ENCODE data around the gene ALPK3.

The ALPK3 gene

DNA sequence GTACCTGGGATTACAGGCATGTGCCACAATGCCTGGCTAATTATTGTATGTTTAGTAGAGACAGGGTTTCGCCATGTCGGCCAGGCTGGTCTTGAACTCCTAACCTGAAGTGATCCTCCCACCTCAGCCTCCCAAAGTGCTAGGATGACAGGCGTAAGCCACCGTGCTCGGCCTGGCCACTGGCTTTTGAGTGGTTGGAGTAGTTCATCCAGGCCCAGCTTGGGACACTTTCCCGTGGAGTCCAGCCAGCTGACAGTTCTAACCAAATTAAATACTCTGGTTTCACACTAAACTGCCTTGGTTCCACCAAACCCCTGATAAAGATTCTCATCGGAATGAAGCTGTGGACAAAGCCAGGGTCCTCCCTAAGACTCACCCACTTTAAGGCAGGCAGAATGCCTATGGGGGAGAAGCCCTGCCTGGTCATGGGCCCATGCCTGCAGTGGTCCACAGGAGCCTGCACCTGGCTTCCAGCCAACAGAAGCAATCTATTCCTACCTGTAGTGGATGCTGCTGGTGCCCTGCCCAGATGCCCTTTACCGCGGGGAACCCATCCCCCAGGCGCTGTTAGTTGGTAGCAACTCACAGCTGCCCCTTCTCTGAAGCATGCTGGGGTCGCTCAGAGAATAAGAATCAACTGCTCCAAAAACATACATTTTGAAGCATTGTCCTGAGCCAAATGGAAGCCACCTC is 62.1 kb downstream of the ALPK3 start:
- H3K4me3 ChIP-seq (ENCODE audit: control insufficient read depth, low read depth, low read length): no peak overlapping the region
- no peak for DNase-seq (ENCODE audit: low read depth)
- TF ChIP-seq CTCF (IDR thresholded peaks at IDR 0.05; ENCODE audit: control insufficient read depth, insufficient read depth, low read depth, low read length, missing control alignments): no peak

- DNase-seq (ENCODE audit: low read depth): no peak
- no peak overlapping the region for H3K4me3 ChIP-seq (ENCODE audit: control insufficient read depth, low read depth, low read length)
- no peak for TF ChIP-seq CTCF (IDR thresholded peaks at IDR 0.05; ENCODE audit: control insufficient read depth, insufficient read depth, low read depth, low read length, missing control alignments)
Measured at GRCh38 chr15:84880007-84880406, 62.9 kb downstream of the ALPK3 start.

DNA sequence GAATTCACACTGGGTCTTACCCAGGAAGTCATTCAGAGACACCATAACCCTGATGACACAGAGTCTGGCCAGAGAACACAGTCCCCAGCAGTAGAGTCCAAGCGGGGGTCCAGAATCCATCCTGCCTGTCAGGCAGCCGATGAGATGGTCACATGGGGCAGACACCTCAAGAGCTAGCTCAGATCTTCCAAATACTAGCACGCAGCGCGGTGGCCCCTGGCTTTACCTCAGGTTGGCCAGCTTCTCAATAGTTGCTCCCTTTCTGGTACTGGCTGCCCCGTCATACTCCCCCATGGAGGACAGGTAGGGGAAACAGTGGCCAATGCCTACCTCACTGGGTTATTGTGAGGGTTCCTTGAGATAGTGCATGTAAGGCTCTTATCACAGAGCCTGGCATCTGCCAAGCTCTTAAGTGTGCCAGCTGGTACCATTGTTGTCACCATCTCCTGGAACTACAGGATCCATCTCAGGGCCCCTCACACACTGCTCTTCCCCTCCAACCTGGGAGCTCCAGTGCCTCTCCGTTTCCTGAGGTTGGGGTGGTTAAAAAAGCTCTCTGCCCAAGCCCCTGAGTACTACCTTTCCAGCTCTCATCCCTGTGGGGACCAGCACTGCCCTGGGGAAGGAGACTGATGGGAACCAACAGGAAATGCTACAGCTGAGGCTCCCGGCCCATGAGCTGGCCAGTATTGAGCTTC is 63.8 kb downstream of the ALPK3 start:
- no peak for TF ChIP-seq CTCF (IDR thresholded peaks at IDR 0.05; ENCODE audit: control insufficient read depth, insufficient read depth, low read depth, low read length, missing control alignments)
- no peak overlapping the region for H3K4me3 ChIP-seq (ENCODE audit: control insufficient read depth, low read depth, low read length)
- DNase-seq (ENCODE audit: low read depth): no peak

- DNase-seq (ENCODE audit: low read depth): no peak
- H3K4me3 ChIP-seq (ENCODE audit: control insufficient read depth, low read depth, low read length): no peak overlapping the region
- no peak for TF ChIP-seq CTCF (IDR thresholded peaks at IDR 0.05; ENCODE audit: control insufficient read depth, insufficient read depth, low read depth, low read length, missing control alignments)
Measured at GRCh38 chr15:84881520-84881830, 64.3 kb downstream of the ALPK3 start.

DNA sequence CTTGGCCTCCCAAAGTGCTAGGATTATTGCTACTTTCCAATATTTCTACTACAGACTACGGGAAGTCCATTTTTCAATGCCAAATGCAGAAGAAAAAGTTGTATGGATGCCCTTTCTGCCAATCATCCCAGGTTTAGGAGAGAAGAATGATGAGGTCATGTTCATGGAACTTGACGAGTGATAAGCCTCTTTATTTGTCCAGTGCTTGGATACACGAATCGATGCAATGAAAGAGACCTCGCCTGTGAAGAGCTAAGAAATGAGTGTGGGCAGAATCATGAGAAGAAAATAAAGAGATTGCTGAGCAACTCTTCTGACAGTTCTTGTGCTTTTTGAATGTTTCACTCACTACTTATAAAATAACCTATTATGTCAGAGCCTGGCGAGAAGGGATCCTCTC is 66.3 kb downstream of the ALPK3 start:
- no peak for DNase-seq (ENCODE audit: low read depth)
- TF ChIP-seq CTCF (IDR thresholded peaks at IDR 0.05; ENCODE audit: control insufficient read depth, insufficient read depth, low read depth, low read length, missing control alignments): no peak
- H3K4me3 ChIP-seq (ENCODE audit: control insufficient read depth, low read depth, low read length): no peak overlapping the region

- H3K4me3 ChIP-seq (ENCODE audit: control insufficient read depth, low read depth, low read length): no peak within 1 kb of the TSS
- DNase-seq (ENCODE audit: low read depth): no peak
- TF ChIP-seq CTCF (IDR thresholded peaks at IDR 0.05; ENCODE audit: control insufficient read depth, insufficient read depth, low read depth, low read length, missing control alignments): no peak
Measured at GRCh38 chr15:84883916-84884781, 67.0 kb downstream of the ALPK3 start, which contains the start of gene SLC28A1. TSS of gene SLC28A1 (plus strand) at chr15:84884662. CDS start at chr15:84887761, 3,099 bp downstream.

Measured in AG09309 (cell line).